Fibroblast of pulmonary artery (primary cell): ENCODE measurements around the gene EPG5.
"Not testable (repeated sequence)": the region's sequence is repeated elsewhere in the genome, so short reads cannot be mapped to it uniquely, and the experiment has no call there.

Source experiments
- DNase-seq: peaks from one replicate; pipeline ENCODE4 v3.0.0-alpha.2; 2010; ENCODE audit warnings: low read depth
- H3K4me3 ChIP-seq: replicated peaks from 2 replicates; pipeline ENCODE4 v1.5.1; 2011; ENCODE audit warnings: low read depth, mild to moderate bottlenecking, control low read depth, low read length, moderate library complexity
- CTCF ChIP-seq: IDR thresholded peaks from 2 replicates; pipeline ENCODE4 v1.5.1; 2011; ENCODE audit warnings: mild to moderate bottlenecking, control low read depth, low read length, inconsistent platforms; ENCODE audit errors: missing control alignments

Gene EPG5

GRCh38 chr18:45829855-45830254 is 137.3 kb downstream of the EPG5 start:
- TF ChIP-seq CTCF, result no peak
- H3K4me3 ChIP-seq, result no peak overlapping the region
- no peak for DNase-seq

- no peak overlapping the region for H3K4me3 ChIP-seq
- no peak for DNase-seq
- no peak for TF ChIP-seq CTCF
Measured at GRCh38 chr18:45828917-45829811, 138.0 kb downstream of the EPG5 start.

- not testable (repeated sequence) for DNase-seq
Measured at GRCh38 chr18:45826716-45827115, 140.4 kb downstream of the EPG5 start.

GRCh38 chr18:45826084-45826483 is 141.0 kb downstream of the EPG5 start:
- no peak overlapping the region for H3K4me3 ChIP-seq
- no peak for TF ChIP-seq CTCF
- no peak for DNase-seq

More at GRCh38 chr18:45826716-45827115, 140.4 kb downstream of the EPG5 start:
- not testable (repeated sequence) for H3K4me3 ChIP-seq

- TF ChIP-seq CTCF, result no peak
- DNase-seq, result no peak
- no peak within 1 kb of the TSS for H3K4me3 ChIP-seq
Measured at GRCh38 chr18:45825258-45826044, 141.7 kb downstream of the EPG5 start, which contains the start of gene SIGLEC15. SIGLEC15 (plus strand) TSS chr18:45825675; CDS start chr18:45825729, 54 bp downstream.

GRCh38 chr18:45821711-45822110 is 145.4 kb downstream of the EPG5 start:
- no peak for DNase-seq
- no peak for TF ChIP-seq CTCF
- H3K4me3 ChIP-seq, result no peak overlapping the region

- no peak for TF ChIP-seq CTCF
- DNase-seq, result no peak
- no peak overlapping the region for H3K4me3 ChIP-seq
Measured at GRCh38 chr18:45821026-45821425, 146.1 kb downstream of the EPG5 start.
